Upper lobe of left lung (tissue), 4 donors: ENCODE results near the gene PTPRN2.

Experiments
- EP300 ChIP-seq, 4 donors: sonication (generic); formaldehyde crosslinking; IDR thresholded peaks; one replicate each; pipeline ENCODE4 v1.5.1; 2017; ENCODE audit warnings: antibody characterized with exemption in 4 of 4, control low read depth in 2 of 4
- POLR2A ChIP-seq, 4 donors: fragments of 450-650 bp; IDR thresholded peaks; one replicate each; pipeline ENCODE4 v1.5.1; 2016 to 2017; ENCODE audit warnings: antibody characterized with exemption in 4 of 4, mild to moderate bottlenecking in 2 of 4
- TF ChIP-seq, protein P1 (sequence below), 6 experiments: fragments of 450-650 bp in 4 of 6; fragments of 200-600 bp in 2 of 6; sonication (generic) in 2 of 6; IDR thresholded peaks; one replicate each; pipeline ENCODE4 v1.5.1; 2016 to 2019; ENCODE audit warnings: antibody characterized with exemption in 6 of 6

DNA sequence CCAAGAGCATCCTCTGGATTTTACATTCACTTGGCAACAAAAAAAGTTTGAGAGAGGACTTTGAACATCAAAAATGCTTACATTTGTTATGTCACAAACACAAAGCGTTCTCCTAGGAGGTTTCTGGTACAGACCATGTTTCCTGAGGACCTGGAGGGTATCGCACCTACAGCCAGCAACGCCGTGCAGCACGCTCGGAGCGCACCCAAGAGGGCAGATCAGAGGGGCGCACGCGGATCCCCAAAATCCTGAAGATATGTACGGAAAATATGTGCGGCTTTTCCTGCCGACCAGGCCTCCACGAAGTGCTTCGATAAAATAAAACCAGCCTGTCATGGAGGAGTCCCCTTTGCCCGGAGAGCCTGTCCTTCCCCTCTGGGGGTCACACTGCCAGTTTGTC is 796.0 kb downstream of the PTPRN2 start:
- TF ChIP-seq, protein P1, sequence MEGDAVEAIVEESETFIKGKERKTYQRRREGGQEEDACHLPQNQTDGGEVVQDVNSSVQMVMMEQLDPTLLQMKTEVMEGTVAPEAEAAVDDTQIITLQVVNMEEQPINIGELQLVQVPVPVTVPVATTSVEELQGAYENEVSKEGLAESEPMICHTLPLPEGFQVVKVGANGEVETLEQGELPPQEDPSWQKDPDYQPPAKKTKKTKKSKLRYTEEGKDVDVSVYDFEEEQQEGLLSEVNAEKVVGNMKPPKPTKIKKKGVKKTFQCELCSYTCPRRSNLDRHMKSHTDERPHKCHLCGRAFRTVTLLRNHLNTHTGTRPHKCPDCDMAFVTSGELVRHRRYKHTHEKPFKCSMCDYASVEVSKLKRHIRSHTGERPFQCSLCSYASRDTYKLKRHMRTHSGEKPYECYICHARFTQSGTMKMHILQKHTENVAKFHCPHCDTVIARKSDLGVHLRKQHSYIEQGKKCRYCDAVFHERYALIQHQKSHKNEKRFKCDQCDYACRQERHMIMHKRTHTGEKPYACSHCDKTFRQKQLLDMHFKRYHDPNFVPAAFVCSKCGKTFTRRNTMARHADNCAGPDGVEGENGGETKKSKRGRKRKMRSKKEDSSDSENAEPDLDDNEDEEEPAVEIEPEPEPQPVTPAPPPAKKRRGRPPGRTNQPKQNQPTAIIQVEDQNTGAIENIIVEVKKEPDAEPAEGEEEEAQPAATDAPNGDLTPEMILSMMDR (IDR thresholded peaks at IDR 0.05): no peak
- TF ChIP-seq EP300 (IDR thresholded peaks at IDR 0.05): no peak
- no peak for TF ChIP-seq POLR2A (IDR thresholded peaks at IDR 0.05)
